ENCODE data around the gene TMEM178B.

TMEM178B gene

DNA sequence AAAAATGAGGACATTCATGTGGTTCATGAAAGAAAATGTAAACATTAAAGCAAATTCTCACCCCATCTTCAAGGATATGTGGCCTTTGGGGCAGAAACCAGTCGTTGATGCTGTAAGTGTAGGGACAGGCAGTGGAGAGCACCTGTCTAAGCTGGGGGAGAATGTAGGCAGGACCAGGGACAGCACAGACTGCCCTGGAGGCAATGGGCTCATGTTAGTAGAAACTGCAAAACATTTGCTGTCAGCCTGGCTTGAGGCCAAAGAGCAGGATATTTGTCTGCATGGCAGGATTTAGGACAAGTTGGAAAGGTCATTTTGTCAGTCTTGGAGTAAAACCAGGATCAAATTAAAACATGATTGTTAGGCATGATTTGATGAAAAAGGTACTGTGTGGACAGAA lies 265.7 kb downstream of the TMEM178B start:
- no peak for DNase-seq
- TF ChIP-seq POLR2A (IDR thresholded peaks at IDR 0.05; ENCODE audit: low read length) (no peak), GATA1 (IDR thresholded peaks at IDR 0.05; ENCODE audit: low read depth, low read length) (no peak)

DNA sequence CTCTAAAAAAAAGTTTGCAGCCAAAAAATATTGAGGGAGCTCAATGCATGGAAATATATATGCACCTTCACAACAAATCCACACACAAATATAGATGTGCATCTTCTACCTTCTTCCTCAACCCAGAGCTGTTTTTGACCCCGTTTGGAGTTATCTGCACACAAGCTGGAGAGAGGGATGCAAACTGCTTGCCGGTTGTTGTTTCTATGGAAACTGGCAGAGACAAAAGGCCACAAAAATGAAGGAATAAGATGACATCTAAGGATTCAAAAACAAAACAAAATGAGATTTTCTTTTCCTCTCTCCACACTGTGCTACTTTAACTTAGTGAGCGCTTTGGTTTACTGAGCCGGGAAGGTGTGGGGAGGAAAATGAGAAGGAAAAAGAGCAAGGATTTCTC lies 267.1 kb downstream of the TMEM178B start:
- no peak for DNase-seq

DNA sequence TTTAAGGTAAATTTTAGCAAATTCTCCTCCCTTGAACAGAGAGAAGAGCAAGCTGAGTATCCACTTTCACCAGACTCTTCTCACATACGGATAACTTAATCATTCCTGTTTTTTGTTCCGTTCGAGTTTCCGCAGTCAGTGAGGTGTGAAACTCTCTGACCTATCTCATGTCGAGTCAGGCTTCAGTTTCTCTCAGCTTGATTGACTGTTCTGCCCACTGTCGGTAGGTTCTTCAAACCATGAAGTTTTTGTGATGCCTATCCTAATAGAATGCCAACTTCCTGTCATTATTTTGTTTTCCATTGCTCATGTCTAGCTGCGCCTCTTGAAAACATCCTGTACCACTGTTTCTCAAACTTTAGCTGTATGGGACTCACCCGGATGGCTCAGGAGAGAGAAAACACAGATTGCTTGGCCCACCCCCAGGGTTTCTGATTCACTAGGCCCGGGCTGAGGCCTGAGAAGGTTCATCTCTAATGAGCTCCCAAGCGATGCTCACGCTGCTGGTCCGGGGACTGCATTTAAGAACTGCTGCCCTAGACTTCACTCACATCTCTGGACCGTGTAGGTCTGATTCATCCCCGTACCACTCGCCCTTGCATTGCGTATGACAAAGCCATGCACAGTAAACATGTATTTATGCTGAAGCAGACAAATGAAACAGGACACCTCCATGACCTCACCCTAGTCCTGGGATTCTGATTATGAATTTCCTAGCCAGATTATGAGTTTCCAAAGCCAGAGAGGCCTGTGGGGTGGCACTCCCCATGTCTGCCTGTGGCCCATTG lies 269.0 kb downstream of the TMEM178B start:
- TF ChIP-seq POLR2A (IDR thresholded peaks at IDR 0.05; ENCODE audit: low read length) (no peak), GATA1 (IDR thresholded peaks at IDR 0.05; ENCODE audit: low read depth, low read length) (no peak)
- no peak for DNase-seq

More for the DNA sequence above, 267.1 kb downstream of the TMEM178B start:
- TF ChIP-seq POLR2A (IDR thresholded peaks at IDR 0.05; ENCODE audit: low read length) (no peak), GATA1 (IDR thresholded peaks at IDR 0.05; ENCODE audit: low read depth, low read length) (no peak)

DNA sequence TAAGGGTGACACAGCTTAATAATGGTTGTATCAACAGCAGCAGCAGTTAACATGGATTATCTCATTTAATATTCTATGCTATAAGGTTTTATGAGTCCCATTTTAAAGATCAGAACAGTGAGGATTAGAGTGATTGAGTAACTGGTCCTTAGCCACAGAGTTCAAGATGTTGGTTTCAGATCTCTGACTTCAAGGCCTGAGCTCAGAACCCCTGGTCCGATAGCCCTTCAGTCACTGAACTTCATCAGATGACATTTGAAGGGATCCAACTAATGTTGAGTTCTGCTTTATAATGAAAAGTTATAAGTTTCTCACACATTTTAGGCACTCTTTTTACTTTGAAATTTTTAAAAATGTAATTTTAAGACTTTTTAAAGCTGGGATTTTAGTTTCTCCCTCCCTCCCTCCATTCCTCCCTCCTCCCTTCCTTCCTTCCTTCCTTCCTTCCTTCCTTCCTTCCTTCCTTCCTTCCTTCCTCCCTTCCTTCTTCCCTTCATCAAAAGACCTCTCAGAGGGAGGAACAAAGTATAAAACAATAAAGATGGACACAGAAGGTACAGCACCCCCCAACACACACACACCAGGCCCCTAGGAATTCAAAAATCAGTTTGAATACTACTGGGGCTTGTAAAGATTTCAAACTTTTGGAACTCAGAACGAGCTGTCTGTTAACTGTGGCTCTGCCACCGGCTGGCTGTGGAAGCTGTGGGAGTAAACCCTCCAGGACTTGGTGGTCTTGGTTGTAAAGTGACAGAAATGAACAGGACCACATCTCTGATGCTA lies 270.5 kb downstream of the TMEM178B start:
- DNase-seq = no peak

DNA sequence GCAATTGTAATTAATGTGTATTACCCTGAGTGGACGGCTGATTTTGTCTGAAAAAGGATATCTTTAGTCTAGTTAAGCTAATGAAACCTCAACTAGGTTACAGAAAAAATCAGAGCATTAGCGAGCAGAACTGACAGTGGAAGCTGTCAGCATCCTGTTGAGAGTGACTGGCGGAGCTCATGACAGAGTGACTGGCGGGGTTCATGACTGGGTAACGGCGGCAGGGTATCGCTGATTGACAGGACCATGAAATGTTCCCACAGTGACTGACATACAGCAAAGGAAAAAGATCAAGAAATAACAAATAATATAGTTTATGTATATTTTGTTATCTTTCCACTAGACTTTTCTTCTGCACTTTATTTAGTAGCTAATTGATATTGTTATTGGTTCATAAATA lies 274.9 kb downstream of the TMEM178B start:
- TF ChIP-seq POLR2A (IDR thresholded peaks at IDR 0.05; ENCODE audit: low read length) (no peak), GATA1 (IDR thresholded peaks at IDR 0.05; ENCODE audit: low read depth, low read length) (no peak)
- DNase-seq = no peak

More for the DNA sequence above, 270.5 kb downstream of the TMEM178B start:
- no peak for TF ChIP-seq GATA1 (IDR thresholded peaks at IDR 0.05; ENCODE audit: low read depth, low read length)
- no peak for TF ChIP-seq POLR2A (IDR thresholded peaks at IDR 0.05; ENCODE audit: low read length)

DNA sequence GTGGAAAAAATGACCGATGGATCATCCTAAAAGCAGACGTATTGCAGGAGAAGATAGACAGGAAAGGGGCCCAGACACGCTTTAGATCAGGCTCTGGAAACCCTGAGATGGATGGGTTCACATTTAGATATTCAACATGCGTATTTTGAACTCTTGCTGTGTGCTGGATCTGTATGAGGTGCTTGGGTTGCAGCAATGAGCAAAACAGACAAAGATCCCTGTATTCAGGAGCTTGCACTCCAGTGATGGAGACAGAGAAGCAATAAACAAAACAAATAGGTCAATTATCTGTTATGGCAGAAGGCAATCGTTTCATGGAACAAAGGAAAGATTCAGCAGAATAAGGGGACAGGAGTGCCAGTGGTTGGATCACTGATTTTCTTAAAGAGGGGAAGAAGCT lies 275.5 kb downstream of the TMEM178B start:
- DNase-seq = no peak
- TF ChIP-seq POLR2A (IDR thresholded peaks at IDR 0.05; ENCODE audit: low read length) (no peak), GATA1 (IDR thresholded peaks at IDR 0.05; ENCODE audit: low read depth, low read length) (no peak)

DNA sequence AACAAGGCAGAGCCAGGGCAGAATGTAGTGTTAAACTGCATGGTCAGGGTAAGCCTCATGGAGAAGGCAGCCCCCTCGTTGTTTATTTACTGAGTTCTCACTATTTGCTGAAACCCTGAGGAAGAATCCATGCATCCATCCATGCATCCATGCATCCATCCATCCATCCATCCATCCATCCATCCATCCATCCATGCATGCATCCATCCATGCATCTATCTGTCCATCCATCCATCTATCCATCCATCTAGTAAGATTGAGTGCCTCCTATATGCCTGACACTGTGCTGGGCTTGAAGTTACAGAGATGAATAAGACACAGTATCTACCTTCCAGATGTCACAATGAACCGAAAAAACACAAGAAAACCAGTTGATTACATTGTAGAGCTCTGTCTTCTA lies 275.9 kb downstream of the TMEM178B start:
- TF ChIP-seq GATA1 (IDR thresholded peaks at IDR 0.05; ENCODE audit: low read depth, low read length) = no peak
- no peak for TF ChIP-seq POLR2A (IDR thresholded peaks at IDR 0.05; ENCODE audit: low read length)
- DNase-seq = no peak

DNA sequence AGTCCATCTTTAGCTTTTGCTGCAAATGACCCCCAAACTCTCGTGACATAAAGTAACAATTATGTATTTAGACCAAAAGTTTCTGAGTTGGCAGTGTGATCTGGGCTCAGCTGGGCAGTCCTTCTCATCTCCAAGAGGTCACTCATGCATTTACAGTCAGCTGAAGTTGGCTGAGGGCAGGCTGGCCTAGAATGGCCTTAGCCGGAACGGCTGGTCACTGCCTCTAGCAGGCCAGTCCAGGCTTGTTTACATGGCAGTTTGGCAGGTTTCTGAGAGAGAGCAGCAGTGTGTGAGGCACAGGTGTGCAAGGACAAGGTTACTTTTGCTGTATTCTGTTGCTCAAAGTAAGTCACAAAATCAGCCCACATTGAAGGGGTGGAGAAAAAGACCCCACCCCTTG lies 277.3 kb downstream of the TMEM178B start:
- DNase-seq = no peak

DNA sequence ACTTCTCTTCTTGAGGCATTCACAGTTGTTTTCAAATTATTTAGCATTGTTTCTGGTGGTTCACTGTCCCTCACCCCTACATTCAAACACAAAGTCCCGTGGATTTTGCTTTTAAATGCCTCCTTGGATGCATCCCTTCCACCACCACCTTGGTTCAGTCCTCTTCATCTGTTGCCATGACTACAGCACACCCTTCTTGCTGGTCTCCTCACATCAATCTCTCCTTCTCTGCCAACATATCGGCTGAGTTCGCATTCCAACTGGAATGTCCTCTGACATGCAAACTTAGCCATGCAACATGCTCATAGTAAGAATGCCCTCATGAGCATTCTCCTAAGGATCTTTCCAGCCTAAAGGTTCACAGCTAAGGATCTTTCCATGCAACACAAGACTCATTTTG lies 279.1 kb downstream of the TMEM178B start:
- TF ChIP-seq POLR2A (IDR thresholded peaks at IDR 0.05; ENCODE audit: low read length) = no peak
- TF ChIP-seq GATA1 (IDR thresholded peaks at IDR 0.05; ENCODE audit: low read depth, low read length) = no peak
- no peak for DNase-seq

More for the DNA sequence above, 277.3 kb downstream of the TMEM178B start:
- TF ChIP-seq POLR2A (IDR thresholded peaks at IDR 0.05; ENCODE audit: low read length) (no peak), GATA1 (IDR thresholded peaks at IDR 0.05; ENCODE audit: low read depth, low read length) (no peak)

DNA sequence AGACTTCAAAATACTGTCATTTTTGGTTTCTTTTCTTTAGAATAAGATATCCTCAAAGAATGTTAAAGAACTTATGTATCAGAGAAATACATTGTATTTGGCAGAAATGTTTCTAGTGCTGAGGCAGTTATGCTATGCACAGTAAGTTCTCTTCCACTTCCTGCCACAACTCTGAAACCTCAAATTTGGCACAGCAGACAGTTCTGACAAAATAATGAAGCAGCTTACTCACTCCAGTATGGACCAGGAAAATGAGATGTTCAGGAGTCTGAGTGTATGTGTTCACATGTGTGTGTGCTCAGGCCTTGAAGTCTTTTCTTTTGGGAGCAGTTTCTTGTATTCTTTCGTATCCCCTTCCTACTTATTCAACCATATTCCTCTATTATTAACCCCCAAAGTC lies 280.4 kb downstream of the TMEM178B start:
- TF ChIP-seq POLR2A (IDR thresholded peaks at IDR 0.05; ENCODE audit: low read length) = no peak
- no peak for TF ChIP-seq GATA1 (IDR thresholded peaks at IDR 0.05; ENCODE audit: low read depth, low read length)
- no peak for DNase-seq

DNA sequence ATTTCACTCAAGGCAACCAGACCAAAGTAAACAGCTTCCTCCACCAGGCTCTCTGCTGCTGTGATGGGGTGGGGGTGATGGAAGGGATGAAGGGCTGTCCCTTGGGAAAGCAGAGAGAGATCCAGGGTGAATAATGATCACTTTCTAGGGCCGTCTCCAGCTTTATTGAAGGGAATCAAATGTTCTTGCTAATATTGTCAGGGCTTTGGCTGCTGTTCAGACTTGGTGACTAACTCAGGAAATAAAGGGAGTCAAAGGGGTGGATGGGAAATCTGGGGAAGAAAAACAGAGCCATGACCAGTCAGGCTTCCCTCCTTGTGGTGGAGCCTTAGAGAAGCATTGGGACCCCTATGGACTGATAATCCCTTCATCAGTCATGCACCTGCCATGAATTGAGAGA lies 281.2 kb downstream of the TMEM178B start:
- TF ChIP-seq GATA1 (IDR thresholded peaks at IDR 0.05; ENCODE audit: low read depth, low read length) = no peak
- TF ChIP-seq POLR2A (IDR thresholded peaks at IDR 0.05; ENCODE audit: low read length) = no peak
- no peak for DNase-seq

DNA sequence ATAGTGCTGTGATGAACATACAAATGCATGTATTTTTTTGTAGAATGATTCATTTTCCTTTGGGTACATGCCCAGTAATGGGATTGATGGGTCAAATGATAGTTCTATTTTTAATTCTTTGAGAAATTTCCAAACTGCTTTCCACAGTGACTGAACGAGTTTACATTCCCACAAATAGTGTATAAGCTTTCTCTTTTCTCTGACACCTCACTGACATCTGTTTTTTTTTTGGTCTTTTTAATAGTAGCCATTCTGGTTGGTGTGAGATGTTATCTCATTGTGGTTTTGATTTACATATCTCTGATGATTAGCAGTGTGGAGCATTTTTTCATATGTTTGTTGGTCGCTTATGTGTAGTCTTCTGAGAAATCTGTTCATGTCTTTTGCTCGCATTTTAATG lies 282.3 kb downstream of the TMEM178B start:
- TF ChIP-seq GATA1 (IDR thresholded peaks at IDR 0.05; ENCODE audit: low read depth, low read length) (no peak), POLR2A (IDR thresholded peaks at IDR 0.05; ENCODE audit: low read length) (no peak)
- no peak for DNase-seq

DNA sequence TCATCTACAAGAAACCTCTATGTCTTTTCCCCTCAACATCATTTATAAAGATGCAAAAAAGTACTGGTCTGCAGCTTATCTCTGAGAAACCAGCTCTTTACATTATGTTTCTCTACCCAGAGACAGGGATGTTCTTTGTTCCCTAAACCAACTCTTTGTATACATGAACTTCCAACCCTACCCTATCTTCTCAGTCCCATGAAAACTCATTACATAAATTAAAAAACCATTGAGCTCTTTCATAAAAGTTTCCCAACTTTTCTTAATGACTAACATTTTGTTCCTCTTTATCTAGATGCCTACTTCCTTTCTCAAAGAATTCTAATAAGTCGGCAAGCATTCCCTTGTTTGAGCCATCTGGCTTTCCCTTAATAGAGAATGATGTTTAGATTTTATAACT lies 284.5 kb downstream of the TMEM178B start:
- no peak for DNase-seq
- no peak for TF ChIP-seq POLR2A (IDR thresholded peaks at IDR 0.05; ENCODE audit: low read length)
- TF ChIP-seq GATA1 (IDR thresholded peaks at IDR 0.05; ENCODE audit: low read depth, low read length) = no peak

DNA sequence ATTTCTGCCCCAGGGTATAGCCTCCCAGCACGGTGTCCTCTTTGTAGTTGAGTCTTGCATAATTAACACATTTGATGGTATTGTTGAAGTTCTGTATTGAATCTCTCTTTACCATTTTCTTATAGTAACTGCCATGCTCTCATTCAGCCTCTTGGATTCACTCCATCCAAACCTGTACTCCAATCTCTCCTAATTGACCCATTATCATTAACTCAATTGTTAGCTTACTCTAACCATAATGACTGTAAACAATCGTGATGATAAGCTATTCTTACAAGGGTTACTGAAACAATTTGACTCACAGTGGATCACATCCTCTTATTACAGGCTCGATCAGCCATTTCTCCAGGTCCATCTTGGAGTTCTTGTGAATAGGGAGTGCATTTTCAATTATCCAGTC lies 285.4 kb downstream of the TMEM178B start:
- TF ChIP-seq POLR2A (IDR thresholded peaks at IDR 0.05; ENCODE audit: low read length) (no peak), GATA1 (IDR thresholded peaks at IDR 0.05; ENCODE audit: low read depth, low read length) (no peak)
- DNase-seq = no peak
